ENCODE data around the gene NTRK2.

The NTRK2 gene

GRCh38 chr9:85036496-85036895 lies 367.0 kb downstream of the NTRK2 start:
- no peak for ATAC-seq
- Mint-ChIP-seq H3K27me3 (no peaks in the 10 kb centered on the region), H3K4me3 (no peak overlapping the region), H3K9me3 (peaks cover 3% of the 10 kb centered on the region), H3K36me3 (no peaks in the 10 kb centered on the region), H3K4me1 (no peaks in the 10 kb centered on the region), H3K27ac (no peak overlapping the region)

DNA sequence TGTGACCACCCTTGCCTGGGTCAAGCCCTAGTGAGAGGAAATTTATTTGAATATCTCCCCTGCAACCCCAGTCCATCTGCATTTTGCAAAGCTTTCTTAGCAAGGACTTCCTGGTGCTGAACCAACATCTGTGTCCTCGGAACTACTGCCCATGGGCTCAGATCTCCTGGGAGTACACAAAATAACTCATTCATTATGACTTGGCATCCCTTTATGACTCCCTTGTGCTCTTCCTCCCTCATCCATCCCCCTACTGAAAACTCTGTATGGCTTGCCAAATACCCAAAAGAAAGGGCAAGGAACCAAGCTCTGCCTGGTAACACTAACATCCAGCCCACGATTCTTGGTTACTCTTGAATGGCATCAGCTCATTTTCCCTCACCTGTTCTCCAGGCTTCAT lies 368.5 kb downstream of the NTRK2 start:
- Mint-ChIP-seq H3K4me1 (no peaks in the 10 kb centered on the region), H3K4me3 (no peak overlapping the region), H3K27ac (no peak overlapping the region), H3K36me3 (no peaks in the 10 kb centered on the region), H3K27me3 (no peaks in the 10 kb centered on the region), H3K9me3 (no peaks in the 10 kb centered on the region)
- no peak for ATAC-seq

- no peak for ATAC-seq
- Mint-ChIP-seq H3K27me3 (no peaks in the 10 kb centered on the region), H3K36me3 (no peaks in the 10 kb centered on the region), H3K4me1 (no peaks in the 10 kb centered on the region), H3K4me3 (no peak overlapping the region), H3K27ac (no peak overlapping the region), H3K9me3 (no peaks in the 10 kb centered on the region)
Measured at GRCh38 chr9:85038824-85039608, 369.5 kb downstream of the NTRK2 start.

DNA sequence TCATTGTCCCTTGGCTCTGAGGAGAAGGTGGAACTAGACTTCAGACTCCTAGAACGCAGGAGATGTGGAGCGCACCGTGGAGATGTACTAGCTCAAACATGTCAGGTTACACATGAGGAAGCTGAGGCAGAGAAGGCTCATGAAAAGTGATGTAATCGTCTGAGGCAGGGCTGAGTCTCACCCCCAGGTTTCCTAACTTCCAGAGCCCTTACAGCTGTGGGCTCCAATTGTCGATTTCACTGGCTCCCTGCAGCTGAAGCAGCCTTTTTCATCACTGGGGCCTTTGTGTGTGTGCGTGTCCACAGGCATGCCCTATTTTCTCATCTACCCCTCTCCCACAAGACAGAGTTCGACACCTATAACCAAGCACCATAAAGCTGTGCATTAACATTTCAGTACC lies 370.6 kb downstream of the NTRK2 start:
- Mint-ChIP-seq H3K27ac (no peak overlapping the region), H3K4me1 (no peaks in the 10 kb centered on the region), H3K27me3 (no peaks in the 10 kb centered on the region), H3K36me3 (no peaks in the 10 kb centered on the region), H3K9me3 (no peaks in the 10 kb centered on the region), H3K4me3 (no peak overlapping the region)
- ATAC-seq: no peak

DNA sequence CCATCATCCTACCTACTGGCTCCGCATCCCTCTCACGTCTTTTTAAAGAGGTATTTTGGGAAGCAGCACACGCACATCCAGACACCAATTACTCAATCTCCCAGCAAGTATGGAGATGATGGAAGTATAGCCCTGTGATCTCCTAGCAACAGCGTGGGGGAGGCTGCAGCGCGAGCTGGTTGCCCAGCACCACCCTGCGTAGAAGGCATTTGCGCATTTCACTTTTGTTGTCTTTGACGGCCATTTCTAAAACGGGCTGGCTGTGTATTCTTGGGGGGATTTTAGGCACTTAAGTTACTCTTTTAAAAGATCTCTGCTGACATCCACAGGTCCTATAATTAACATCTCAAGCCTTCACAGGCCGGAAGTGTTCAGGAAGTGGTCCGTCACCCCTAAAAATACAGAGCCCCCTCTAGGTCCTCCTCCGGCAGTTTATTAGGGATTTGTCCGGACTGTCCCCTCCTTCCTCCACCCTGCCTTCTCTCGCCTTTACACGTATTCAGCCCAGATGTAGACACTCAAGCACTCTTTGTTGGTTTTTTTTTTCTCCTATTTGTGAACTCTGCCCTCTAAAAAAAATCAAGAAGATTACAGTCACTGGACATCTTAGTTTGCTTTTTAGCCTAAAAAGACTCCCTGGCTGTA lies 371.4 kb downstream of the NTRK2 start:
- H3K27ac Mint-ChIP-seq: no peak overlapping the region
- ATAC-seq: no peak
- no peaks in the 10 kb centered on the region for H3K4me1 Mint-ChIP-seq
- no peaks in the 10 kb centered on the region for H3K9me3 Mint-ChIP-seq
- no peaks in the 10 kb centered on the region for H3K36me3 Mint-ChIP-seq
- no peak overlapping the region for H3K4me3 Mint-ChIP-seq
- H3K27me3 Mint-ChIP-seq: no peaks in the 10 kb centered on the region

DNA sequence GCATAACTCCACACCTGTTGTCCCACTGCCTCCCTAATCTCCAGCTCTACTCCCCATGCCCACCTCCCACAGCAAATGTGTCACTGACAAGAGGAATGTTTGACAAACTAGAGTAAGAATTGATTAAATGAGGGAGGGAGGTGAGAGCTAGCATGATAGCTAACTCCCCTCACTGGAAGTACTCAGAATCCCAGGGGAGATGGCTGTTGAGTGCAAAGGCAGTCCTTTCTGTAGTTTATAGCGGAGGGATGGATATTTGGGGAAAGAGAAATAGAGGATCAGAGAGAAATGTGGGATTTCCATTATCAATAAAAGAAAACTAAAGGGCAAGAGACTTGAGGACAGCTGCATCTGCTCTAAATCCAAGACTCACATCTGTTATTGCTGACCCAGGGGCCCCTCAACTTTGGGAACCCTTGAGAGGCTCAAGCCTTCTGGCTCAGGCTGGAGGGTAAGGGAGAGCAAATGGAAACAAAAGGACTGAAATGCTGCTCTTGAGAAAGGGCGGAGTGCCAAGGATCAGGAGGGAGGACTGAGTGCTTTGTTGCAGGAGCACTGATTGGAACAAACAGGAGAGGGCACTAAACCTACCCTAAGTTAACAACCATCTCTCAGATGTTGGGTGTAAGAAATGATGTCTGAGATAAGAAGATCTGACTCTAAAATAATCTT lies 372.1 kb downstream of the NTRK2 start:
- Mint-ChIP-seq H3K36me3 (no peaks in the 10 kb centered on the region), H3K27ac (no peak overlapping the region), H3K4me1 (no peaks in the 10 kb centered on the region), H3K9me3 (no peaks in the 10 kb centered on the region), H3K27me3 (no peaks in the 10 kb centered on the region), H3K4me3 (no peak overlapping the region)
- ATAC-seq: no peak

DNA sequence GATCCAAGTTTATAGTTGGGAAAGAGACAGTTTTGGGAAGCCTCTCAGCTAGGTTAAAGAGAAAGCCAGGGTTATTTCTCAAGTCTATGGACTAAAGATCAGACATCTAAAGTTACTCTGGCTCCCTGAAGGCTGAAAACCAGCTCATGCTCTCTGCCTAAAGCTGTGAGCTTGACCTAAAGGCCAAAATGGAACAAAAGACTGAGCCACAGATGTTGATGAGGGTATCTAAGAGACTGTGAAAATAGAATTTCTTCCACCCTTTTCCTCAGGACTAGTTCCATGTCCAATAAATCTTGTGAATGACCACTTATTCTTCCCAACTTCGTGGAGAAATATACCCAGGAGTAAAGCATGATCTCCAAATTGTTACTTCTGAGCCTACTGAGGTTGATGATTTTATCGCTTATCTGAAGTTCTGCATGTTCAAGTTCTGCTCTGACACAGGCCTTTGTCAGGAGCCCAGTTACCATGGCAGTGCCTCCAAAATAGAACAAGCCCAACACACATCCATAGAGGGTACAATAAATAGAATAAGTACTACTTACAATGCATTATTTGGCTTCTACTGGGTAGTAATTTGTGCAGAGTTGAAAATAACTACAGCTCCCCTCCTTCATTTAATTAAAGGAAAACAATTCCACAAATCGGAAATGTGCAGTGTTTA lies 373.6 kb downstream of the NTRK2 start:
- Mint-ChIP-seq H3K9me3 (no peaks in the 10 kb centered on the region), H3K4me3 (no peak overlapping the region), H3K27ac (no peak overlapping the region), H3K36me3 (no peaks in the 10 kb centered on the region), H3K27me3 (no peaks in the 10 kb centered on the region), H3K4me1 (no peaks in the 10 kb centered on the region)
- ATAC-seq: no peak

GRCh38 chr9:85045271-85045670 lies 375.7 kb downstream of the NTRK2 start:
- Mint-ChIP-seq H3K27ac (no peak overlapping the region), H3K27me3 (no peaks in the 10 kb centered on the region), H3K36me3 (no peaks in the 10 kb centered on the region), H3K4me1 (no peaks in the 10 kb centered on the region), H3K4me3 (no peak overlapping the region), H3K9me3 (no peaks in the 10 kb centered on the region)
- no peak for ATAC-seq

GRCh38 chr9:85046475-85046874 lies 376.9 kb downstream of the NTRK2 start:
- no peak for ATAC-seq
- Mint-ChIP-seq H3K9me3 (no peaks in the 10 kb centered on the region), H3K36me3 (no peaks in the 10 kb centered on the region), H3K27me3 (no peaks in the 10 kb centered on the region), H3K4me3 (no peak overlapping the region), H3K4me1 (no peaks in the 10 kb centered on the region), H3K27ac (no peak overlapping the region)

- H3K9me3 Mint-ChIP-seq: no peaks in the 10 kb centered on the region
- no peaks in the 10 kb centered on the region for H3K36me3 Mint-ChIP-seq
- ATAC-seq: no peak
- no peaks in the 10 kb centered on the region for H3K27me3 Mint-ChIP-seq
- no peaks in the 10 kb centered on the region for H3K4me1 Mint-ChIP-seq
- no peak overlapping the region for H3K4me3 Mint-ChIP-seq
- no peak overlapping the region for H3K27ac Mint-ChIP-seq
Measured at GRCh38 chr9:85053206-85053786, 383.8 kb downstream of the NTRK2 start.

DNA sequence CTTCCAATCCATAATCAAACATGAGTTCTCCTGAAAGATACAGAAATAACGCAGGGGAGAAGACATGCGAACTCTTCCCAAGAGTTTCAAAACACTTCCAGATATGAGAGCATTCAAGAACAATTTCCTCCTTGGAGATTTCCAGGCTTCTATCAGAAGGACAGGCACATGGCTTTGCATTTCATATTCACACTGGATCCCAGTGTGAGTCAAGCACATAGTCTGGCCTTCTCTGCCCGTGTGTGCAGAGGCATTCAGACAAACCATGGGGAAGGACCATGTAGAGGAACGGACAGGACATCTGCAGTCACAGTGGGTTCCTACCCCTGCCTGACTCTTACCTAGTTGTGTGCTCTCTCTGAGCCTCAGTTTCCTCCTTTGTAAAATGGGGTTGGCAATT lies 384.5 kb downstream of the NTRK2 start:
- Mint-ChIP-seq H3K27me3 (no peaks in the 10 kb centered on the region), H3K27ac (no peak overlapping the region), H3K4me3 (no peak overlapping the region), H3K9me3 (no peaks in the 10 kb centered on the region), H3K4me1 (no peaks in the 10 kb centered on the region), H3K36me3 (no peaks in the 10 kb centered on the region)
- no peak for ATAC-seq

DNA sequence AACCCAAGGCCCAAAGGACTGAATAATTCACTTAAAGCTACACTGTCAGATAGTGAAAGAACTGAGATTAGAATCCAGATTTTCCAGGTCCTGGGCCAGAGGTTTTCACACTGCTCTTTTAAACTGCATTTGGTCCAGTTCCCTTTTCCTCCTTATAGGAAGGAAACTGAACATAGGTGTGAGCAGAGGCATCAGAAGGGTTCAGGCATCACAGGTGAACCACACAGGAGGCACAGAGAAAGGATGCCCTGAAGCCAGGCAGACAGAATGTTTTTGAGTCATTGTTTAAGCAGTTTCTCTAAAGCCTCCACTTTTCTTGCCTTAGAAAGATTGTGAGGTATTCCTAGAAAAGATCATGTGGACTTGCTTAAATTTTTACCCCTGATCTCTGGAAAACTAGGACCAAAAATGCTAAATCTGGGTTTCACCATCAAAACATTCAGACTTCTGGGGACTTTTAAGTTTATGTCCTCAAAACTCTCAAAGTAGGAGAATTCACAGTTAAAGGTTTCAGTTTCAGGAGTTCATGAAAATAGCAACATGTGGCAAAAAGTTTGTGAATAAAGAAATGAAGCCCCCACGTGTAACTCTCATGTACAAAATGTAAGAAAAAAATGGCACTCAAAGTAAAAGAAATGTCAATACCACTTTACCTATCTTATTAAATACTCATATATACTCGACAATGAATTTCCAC lies 386.1 kb downstream of the NTRK2 start:
- no peak for ATAC-seq
- Mint-ChIP-seq H3K36me3 (no peaks in the 10 kb centered on the region), H3K4me1 (no peaks in the 10 kb centered on the region), H3K9me3 (no peaks in the 10 kb centered on the region), H3K4me3 (no peak overlapping the region), H3K27ac (no peak overlapping the region), H3K27me3 (no peaks in the 10 kb centered on the region)

GRCh38 chr9:85056203-85056572 lies 386.7 kb downstream of the NTRK2 start:
- Mint-ChIP-seq H3K36me3 (no peaks in the 10 kb centered on the region), H3K4me1 (no peaks in the 10 kb centered on the region), H3K27me3 (no peaks in the 10 kb centered on the region), H3K9me3 (no peaks in the 10 kb centered on the region), H3K4me3 (no peak overlapping the region), H3K27ac (no peak overlapping the region)
- no peak for ATAC-seq

DNA sequence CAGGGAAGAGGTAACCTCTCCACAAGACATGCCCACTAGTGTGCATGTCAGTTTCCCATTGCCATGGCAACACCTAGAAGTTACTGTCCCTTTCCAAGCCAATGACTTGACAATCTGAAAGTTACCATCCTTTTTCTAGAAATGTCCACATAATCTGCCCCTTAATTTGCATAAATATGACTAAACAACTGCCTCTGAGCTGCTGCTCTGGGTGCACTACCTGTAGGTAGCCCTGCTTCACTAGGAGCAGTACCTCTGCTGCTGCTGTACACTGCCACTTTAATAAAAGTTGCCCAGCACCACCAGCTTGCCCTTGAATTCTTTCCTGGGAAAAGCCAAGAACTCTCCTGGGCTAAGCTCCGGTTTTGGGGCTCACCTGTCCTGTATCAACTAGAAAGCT lies 392.4 kb downstream of the NTRK2 start:
- ATAC-seq: no peak
- Mint-ChIP-seq H3K27ac (no peak overlapping the region), H3K4me1 (no peaks in the 10 kb centered on the region)

More for the DNA sequence above, 392.4 kb downstream of the NTRK2 start:
- no peaks in the 10 kb centered on the region for H3K9me3 Mint-ChIP-seq
- H3K36me3 Mint-ChIP-seq: no peaks in the 10 kb centered on the region
- H3K4me3 Mint-ChIP-seq: no peak overlapping the region
- H3K27me3 Mint-ChIP-seq: no peaks in the 10 kb centered on the region

Data from stimulated activated memory B cell treated with anti-CD40 and anti-IgM and Interleukin-4, amounts not matched to agents 10 μg/mL and 1 μg/mL and 100 μg/mL, for 72 hours (primary cell).